ENCODE measurements around the gene ATP8B2. TPM values are rescaled to one million over a fixed set of nuclear protein-coding genes. Genes with fewer than 3 reads are reported as not detected.
"Not testable (repeated sequence)": the region's sequence is repeated elsewhere in the genome, so short reads cannot be mapped to it uniquely, and the experiment has no call there.

ATP8B2 gene, protein sequence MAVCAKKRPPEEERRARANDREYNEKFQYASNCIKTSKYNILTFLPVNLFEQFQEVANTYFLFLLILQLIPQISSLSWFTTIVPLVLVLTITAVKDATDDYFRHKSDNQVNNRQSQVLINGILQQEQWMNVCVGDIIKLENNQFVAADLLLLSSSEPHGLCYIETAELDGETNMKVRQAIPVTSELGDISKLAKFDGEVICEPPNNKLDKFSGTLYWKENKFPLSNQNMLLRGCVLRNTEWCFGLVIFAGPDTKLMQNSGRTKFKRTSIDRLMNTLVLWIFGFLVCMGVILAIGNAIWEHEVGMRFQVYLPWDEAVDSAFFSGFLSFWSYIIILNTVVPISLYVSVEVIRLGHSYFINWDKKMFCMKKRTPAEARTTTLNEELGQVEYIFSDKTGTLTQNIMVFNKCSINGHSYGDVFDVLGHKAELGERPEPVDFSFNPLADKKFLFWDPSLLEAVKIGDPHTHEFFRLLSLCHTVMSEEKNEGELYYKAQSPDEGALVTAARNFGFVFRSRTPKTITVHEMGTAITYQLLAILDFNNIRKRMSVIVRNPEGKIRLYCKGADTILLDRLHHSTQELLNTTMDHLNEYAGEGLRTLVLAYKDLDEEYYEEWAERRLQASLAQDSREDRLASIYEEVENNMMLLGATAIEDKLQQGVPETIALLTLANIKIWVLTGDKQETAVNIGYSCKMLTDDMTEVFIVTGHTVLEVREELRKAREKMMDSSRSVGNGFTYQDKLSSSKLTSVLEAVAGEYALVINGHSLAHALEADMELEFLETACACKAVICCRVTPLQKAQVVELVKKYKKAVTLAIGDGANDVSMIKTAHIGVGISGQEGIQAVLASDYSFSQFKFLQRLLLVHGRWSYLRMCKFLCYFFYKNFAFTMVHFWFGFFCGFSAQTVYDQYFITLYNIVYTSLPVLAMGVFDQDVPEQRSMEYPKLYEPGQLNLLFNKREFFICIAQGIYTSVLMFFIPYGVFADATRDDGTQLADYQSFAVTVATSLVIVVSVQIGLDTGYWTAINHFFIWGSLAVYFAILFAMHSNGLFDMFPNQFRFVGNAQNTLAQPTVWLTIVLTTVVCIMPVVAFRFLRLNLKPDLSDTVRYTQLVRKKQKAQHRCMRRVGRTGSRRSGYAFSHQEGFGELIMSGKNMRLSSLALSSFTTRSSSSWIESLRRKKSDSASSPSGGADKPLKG
- 21.1 and 26.5 TPM in 2 replicates for total RNA-seq (2014; rRNA removed; shearing (Covaris generic))

DNA sequence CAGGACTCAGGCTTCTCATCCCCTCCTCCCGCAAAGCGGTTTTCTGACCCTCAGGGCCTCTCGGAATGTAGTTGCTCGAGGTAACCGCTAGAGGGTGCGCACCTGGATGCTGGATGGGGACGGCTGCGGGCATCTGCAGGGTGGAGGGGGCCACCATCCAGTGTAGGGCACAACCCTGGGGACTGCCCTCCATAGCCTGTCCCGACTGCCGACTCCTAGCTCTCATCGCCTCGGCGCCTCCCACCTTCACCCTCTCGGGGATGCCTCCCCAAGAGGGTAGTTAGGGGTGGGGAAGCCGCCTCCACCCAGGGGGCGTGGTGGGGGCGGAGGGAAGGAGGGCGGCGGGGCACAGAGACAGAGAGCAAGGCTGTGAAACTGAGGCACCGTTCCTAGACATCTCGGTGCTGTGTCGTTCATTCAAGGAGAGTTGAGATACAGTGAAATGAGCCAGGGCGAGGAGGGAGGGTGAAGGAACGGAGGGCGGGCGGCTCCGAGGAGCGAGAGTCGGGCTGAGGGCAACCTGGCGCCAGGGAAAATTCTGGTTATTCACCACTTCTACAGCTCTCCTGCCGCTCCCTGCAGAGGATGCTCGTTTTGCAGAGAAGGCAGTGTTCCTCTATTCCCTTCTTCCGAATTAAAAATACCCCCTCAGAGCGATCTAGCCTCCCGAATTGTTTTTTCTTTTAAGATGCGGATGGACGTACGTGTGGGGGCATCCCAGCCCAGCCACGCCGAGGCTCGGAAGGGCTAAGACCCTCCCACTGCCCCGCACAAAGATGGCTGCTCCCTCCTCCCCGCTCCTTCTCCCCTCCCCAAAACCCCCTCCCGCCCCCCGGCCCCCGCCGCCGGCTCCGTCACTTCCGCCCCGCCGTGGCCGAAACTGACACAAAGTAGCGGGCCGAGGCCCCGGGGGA is at the start of gene ATP8B2:
ATP8B2 (plus strand) TSS at position 857 of the 914 bp plus-strand sequence. CDS start 2,617 bp downstream, outside the sequence.
- peak; percentile 64 for DNase-seq (ENCODE audit: low read depth)

DNA sequence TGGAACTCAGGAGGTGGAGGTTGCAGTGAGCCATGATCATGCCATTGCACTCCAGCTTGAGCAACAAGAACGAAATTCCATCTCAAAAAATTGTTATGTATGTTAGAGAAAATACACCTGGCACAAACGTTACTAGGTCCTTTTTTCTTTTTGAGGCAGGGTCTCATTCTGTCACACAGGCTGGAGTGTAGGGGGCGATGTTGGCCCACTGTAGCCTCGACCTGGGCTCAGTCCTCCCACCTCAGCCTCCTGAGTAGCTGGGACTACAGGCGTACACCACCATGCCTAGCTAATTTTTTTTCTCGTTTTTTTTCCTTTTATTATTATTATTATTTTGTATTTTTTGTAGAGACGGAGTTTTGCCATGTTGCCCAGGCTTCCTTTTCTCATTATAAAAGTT is 48.5 kb upstream of the ATP8B2 start:
- no peak for DNase-seq (ENCODE audit: low read depth)

DNA sequence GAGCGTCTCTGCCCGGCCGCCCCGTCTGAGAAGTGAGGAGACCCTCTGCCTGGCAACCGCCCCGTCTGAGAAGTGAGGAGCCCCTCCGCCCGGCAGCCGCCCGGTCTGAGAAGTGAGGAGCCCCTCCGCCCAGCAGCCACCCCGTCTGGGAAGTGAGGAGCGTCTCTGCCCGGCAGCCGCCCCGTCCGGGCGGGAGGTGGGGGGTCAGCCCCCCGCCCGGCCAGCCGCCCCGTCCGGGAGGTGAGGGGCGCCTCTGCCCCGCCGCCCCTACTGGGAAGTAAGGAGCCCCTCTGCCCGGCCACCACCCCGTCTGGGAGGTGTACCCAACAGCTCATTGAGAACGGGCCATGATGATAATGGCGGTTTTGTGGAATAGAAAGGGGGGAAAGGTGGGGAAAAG is 37.7 kb upstream of the ATP8B2 start:
- not testable (repeated sequence) for DNase-seq (ENCODE audit: low read depth)

DNA sequence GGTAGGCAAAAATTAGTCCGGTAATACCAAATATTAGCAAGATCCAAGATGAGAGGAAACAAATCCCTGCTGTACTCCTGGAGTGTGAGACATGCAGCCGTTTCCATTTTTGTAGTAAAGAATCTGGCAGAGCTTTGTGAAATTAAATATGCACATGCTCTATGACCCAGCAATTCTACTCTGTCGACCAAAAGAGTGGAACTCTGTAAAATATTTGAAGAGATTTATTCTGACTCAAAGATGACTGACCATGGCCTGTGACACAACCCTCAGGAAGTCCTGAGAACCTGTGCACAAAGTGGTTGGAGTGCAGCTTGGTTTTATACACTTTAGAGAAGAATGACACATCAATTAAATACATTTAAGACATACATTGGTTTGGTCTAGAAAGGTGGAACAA is 36.7 kb upstream of the ATP8B2 start:
- DNase-seq (ENCODE audit: low read depth), result no peak

DNA sequence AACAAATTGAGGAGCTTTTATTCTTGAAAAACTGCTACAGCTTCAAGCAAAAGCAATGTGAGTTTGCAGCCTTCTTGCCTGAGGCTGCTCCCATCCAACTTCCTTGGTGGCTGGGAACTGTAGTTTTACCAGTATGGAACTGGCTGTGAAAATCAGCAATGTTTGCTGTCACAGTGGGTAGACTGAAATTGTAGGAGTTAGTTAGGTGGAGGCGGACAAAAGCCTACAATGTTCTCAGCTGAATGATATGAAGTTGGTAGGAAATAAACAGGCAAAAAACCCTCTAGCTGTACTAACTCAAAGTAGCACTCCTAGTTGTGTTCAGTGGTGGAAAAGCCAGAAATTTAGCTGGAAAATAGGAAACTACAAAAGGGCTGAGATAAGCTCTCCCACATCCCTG is 34.4 kb upstream of the ATP8B2 start:
- no peak for DNase-seq (ENCODE audit: low read depth)

DNA sequence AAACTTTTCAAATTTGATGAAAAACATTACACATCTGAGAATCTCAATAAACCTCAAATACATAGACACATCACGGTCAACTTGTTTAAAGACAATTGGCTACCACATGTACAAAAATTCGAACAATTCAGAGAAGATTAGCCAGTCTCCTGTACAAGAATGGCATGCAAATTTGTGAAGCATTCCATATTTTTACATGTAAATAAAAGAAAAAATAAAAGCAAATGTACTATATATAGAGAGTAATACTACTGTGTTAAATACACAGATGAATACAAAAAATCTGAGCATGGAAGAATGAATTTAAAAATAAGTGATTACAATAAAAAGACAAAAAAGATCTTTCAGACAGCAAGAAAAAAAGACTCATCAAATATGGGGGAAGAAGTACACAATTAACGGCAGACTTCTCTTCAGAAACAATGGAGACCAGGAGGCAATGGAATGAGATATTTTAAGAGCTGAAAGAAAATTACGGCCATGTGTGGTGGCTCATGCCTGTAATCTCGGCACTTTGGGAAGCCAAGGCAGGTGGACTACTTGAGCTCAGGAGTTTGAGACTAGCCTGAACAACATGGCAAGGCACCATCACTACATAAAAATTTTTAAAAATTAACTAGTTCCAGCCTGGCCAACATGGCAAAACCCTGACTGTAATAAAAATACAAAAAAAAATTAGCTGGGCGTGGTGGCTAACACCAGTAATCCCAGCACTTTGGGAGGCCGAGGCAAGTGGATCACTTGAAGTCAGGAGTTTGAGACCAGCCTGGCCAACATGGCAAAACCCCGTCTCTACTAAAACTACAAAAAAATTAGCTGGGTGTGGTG is 29.7 kb upstream of the ATP8B2 start:
- no peak for DNase-seq (ENCODE audit: low read depth)

DNA sequence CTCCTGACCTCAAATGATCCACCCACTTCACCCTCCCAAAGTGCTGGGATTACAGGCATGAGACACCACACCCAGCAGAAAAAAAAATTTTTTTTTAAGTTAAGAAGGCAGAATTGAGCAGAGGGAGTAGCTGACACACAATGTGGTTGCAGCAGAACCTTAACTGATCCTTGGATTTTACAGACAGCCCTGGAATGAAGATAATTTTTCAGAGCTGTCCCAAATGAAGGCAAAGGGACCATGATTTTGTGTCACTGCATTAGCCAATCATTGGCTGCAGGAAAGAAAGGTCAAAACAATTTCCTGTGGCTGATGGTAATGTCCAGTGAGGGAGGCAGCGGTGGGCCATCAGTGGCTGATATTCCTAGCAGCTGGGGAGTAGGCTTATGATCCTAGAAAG is 23.7 kb upstream of the ATP8B2 start:
- DNase-seq (ENCODE audit: low read depth), result no peak

DNA sequence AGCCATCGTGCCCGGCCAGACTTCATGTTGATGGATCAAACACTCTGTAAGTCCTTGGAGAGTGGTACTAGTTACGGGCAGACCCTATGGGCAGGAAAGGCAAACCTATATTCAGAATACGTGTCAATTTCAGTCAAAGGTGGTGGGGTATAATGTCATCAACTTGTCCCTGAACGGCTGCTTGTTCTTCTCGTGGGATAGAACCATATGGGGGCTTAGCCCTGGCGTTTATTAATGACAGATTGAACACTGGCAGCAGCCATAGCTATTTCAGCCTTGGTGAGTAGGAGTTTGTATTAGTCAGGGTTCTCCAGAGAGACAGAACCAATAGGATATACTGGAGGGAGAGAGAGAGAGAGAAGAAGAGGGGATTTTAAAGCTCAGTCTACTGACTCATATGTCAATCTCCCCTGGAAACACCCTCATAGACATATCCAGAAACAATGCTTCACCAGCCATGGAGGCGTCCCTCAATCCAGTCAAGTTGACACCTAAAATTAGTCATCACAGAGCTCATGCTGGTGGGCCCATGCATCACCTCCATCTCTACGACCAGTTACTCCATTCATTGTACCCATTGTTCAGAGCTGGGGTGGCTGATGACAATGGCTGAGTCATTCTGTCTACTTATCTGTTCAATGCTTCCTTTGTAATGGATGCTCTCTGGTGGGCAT is 20.5 kb upstream of the ATP8B2 start:
- peak; percentile 35 for DNase-seq (ENCODE audit: low read depth)

DNA sequence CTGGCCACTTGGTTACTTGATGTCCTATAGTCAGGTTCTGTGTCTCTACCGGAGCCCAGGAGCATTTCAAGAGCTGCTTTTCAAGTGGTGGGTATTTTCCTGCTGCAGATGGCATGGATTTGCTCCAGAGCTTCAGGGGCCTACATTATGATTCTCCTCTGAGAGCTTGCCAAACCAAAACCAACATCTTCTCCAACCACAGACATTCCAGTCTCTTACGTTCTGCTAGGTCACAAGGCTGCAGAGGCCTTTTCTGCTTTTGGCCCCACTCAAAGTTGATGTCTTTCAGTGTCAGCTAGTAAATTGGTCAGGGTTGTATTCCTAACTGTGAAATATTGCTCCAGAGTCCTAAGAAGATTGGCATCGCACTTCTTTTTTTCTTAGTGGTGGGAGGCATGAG is 19.2 kb upstream of the ATP8B2 start:
- DNase-seq (ENCODE audit: low read depth), result peak; percentile 76

DNA sequence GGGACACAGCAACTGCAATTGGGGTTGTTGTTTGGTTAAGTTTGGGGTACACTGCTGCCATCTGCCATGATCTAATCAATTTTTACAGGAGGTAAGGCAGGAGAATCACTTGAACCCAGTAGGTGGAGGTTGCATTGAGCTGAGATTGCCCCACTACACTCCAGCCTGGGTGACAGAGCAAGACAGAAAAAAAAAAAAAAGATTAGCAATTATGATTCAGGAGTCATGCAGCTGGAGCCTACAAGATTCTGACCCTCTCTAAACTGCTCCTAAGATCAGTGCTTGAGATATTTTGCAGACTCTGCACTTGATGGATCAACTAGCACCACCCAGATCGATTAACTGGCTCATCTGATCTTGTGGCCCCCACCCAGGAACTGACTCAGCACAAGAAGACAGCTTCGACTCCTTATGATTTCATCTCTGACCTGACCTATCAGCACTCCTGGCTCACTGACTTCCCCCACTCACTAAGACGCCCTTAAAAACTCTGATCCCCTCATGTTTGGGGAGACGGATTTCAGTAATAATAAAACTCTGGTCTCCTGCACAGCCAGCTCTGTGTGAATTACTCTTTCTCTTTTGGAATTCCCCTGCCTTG is 17.6 kb upstream of the ATP8B2 start:
- not testable (repeated sequence) for DNase-seq (ENCODE audit: low read depth)

DNA sequence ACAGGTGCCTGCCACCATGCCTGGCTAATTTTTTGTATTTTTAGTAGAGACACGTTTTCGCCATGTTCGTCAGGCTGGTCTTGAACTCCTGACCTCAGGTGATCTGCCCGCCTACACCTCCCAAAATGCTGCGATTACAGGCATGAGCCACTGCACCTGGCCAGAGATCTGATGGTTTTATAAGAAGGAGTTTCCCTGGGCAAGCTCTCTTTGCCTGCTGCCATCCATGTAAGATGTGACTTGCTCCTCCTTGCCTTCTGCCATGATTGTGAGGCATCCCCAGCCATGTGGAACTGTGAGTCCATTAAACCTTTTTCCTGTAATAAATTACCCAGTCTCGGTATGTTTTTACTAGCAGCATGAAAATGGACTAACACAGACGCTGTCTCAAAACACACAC is 16.2 kb upstream of the ATP8B2 start:
- DNase-seq (ENCODE audit: low read depth), result not testable (repeated sequence)

DNA sequence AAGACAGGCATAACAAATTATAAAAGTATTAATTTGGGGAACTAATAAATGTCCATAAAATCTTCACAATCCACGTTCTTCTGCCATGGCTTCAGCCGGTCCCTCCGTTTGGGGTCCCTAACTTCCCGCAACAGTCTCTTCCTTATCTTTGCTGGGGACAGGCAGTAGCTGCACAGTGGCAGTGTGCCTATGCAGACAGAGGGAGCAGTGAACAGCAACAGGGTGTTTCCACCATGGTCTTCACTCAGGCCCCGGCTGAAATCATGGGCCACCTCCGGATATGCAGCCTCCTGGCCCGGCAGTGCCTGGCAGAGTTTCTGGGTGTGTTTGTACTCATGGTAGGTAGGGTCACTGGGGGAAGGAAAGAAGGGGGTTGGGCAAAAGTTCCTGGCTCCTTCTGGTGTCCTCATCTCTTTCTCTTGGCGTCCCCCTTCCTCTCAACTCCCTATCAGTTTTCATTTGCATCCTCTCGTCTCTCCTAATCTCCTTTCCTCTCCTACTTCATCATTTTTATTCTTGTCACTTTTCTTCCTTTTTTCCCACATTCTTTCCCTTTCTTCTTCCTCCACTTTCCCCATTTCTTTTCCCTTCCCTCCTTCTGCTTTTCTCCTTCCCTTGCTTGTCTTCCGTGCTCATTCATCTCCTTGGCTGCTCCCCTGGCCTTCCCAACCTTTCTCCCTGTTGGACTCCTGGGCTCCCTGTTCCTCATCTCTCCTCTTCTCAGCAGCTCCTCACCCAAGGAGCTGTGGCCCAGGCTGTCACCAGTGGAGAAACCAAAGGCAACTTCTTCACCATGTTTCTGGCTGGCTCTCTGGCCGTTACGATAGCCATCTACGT is 12.9 kb upstream of the ATP8B2 start:
- DNase-seq (ENCODE audit: low read depth), result not testable (repeated sequence)

DNA sequence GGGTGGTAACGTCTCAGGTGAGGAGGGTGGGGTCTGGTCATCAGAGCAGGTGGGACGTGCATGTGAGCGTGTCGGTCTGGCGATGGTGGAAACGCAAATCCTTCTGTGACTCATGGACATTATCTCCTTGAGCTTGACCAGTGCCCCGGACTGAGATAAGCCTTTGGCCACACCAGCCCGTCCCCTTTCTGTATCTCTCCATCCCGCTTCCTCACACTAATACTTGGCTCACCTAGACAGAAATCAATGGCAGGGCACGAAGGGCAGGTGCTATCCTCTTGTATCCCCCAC is 12.3 kb upstream of the ATP8B2 start:
- DNase-seq (ENCODE audit: low read depth), result no peak

DNA sequence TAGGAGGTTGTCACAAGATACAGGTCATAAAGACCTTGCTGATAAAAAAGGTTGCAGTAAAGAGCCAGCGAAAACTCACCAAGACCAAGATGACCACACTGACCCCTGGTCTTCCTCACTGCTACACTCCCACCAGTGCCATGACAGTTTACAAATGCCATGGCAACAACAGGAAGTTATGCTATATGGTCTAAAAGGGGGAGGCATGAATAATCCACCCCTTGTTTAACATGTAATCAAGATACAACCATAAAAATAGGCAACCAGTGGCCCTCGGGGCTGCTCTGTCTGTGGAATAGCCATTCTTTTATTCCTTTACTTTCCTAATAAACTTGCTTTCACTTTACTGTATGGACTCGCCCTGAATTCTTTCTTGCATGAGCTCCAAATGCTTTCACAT is 11.1 kb upstream of the ATP8B2 start:
- not testable (repeated sequence) for DNase-seq (ENCODE audit: low read depth)

DNA sequence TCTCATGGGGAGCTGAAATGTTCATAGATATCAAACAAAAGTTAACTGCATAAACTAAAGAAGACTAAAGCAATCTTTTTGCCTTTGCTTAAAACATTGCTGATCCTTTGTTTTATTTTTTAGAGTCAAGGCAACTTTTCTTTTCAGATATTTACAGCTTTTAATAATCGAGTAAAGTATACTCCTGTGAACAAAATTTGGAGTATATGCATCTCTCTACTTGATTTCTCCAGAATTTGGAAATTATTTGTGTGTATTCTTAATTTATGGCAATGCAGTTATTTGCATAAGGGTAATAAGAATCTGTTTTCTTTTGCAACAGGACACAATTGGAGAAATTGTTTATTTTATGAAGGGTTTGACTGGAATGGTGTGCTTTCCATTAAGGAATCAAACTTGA is 8.6 kb upstream of the ATP8B2 start:
- DNase-seq (ENCODE audit: low read depth), result no peak

DNA sequence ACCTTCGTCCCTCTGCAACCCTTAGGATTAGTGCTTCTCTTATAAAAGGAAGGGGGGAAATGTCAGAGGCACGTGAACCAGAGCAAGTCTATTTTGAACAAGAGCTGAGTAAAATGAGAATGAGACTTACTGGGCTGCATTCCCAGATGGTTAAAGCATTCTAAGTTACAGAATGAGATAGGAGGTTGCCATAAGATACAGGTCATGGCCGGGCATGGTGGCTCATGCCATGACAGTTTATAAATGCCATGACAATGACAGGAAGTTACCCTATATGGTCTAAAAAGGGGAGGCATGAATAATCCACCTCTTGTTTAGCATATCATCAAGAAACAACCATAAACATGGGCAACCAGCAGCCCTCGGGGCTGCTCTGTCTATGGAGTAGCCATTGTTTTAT is 6.9 kb upstream of the ATP8B2 start:
- no peak for DNase-seq (ENCODE audit: low read depth)

DNA sequence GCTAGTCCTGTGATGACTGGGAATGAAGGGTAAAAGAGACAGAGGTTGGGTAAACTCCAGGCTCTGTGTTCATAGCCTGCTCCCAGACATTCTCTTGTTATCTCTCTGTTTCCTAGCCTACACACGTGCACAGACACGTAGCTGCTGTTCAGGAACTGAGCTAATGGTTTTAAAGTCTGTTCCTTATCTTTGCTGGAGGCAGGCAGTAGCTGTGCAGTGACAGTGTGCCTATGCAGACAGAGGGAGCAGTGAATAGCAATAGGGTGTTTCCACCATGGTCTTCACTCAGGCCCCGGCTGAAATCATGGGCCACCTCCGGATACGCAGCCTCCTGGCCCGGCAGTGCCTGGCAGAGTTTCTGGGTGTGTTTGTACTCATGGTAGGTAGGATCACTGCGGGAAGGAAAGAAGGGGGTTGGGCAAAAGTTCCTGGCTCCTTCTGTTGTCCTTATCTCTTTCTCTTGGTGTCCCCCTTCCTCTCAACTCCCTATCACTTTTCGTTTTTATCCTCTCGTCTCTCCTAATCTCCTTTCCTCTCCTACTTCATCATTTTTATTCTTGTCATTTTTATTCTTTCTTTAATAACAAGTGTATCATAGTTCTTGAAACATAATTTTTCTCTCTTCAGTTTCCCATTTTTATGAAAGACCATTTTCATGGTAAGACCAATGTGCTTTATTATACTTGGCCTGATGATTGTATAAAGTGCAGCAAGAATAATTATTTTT is 4.3 kb upstream of the ATP8B2 start, which contains the start of gene AQP10:
AQP10 (plus strand) TSS at position 212 of the 727 bp plus-strand sequence; CDS start at position 275, 63 bp downstream.
- DNase-seq (ENCODE audit: low read depth), result no peak

DNA sequence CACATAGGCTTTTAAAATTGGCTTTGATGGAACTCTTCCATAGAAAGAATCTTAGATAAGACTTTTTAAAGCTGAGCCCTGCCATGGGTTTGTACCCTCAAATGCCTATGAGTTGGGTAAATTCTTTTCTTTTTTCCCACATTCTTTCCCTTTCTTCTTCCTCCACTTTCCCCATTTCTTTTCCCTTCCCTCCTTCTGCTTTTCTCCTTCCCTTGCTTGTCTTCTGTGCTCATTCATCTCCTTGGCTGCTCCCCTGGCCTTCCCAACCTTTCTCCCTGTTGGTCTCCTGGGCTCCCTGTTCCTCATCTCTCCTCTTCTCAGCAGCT is 3.8 kb upstream of the ATP8B2 start:
- not testable (repeated sequence) for DNase-seq (ENCODE audit: low read depth)

All from RPMI7951 (cell line).